ENCODE data around the gene DNTT. TPM values are rescaled to one million over a fixed set of nuclear protein-coding genes. Genes with fewer than 3 reads are reported as not detected.

The DNTT gene
- total and polyA plus RNA-seq, 9 of the 15 experiments (the other 6 are each of a cell fraction or from before 2014, with no cell fraction given), result not detected

DNA sequence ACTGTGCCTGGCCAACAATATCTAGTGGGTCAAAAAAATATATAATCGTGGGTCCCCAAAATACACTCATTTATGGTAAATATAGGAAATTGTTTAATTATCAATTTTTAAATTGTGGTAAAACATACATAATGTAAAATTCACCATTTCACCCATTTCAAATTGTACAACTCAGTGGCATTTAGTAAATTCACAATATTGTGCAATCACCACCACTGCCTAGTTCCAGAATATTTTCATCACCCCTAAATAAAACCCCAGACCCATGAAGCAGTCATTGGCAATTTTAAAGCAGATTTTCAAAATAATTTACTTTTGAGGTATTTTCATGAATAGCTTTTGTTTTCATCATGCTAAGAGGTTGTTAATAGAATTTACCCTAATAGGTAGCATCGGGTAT lies 43.1 kb upstream of the DNTT start:
- DNase-seq (ENCODE audit: extremely low read depth in 1 of 4, low spot score in 3 of 4), result no peak
- Histone ChIP-seq H3K4me1 (replicated peaks in 1 of 2; ENCODE audit: control insufficient read depth in 2 of 2, insufficient read depth in 2 of 2, low read length in 2 of 2) (no peaks in the 10 kb centered on the region), H3K36me3 (ENCODE audit: control insufficient read depth, insufficient read depth, low read length) (no peaks in the 10 kb centered on the region), H3K79me2 (ENCODE audit: control insufficient read depth, insufficient read depth, low read length) (no peaks in the 10 kb centered on the region), H3K27me3 (ENCODE audit: control insufficient read depth in 2 of 2, insufficient read depth in 2 of 2, low read length in 2 of 2) (peaks cover 0 to 23% of the 10 kb centered on the region in 2 experiments; a peak in 2 of 5 replicates), H3K9me3 (replicated peaks; ENCODE audit: control insufficient read depth, insufficient read depth, low read depth, low read length) (no peaks in the 10 kb centered on the region), H3K9me1 (ENCODE audit: control insufficient read depth, insufficient read depth, low read length) (no peaks in the 10 kb centered on the region), H2AFZ (ENCODE audit: low read depth, low read length) (no peak overlapping the region), H3K4me2 (ENCODE audit: insufficient read depth, low read length) (no peak overlapping the region), H3K9ac (ENCODE audit: insufficient read depth in 1 of 2, low read depth in 2 of 2, low read length in 2 of 2) (no peak overlapping the region), H3K4me3 (no peak overlapping the region), H3K27ac (ENCODE audit: extremely low read depth, low read depth, low read length) (no peak overlapping the region), H4K20me1 (replicated peaks; ENCODE audit: control insufficient read depth, insufficient read depth, low read length) (no peaks in the 10 kb centered on the region)
- no peak for FAIRE-seq
- no peak for TF ChIP-seq NFE2L1 (tag; IDR thresholded peaks at IDR 0.05; ENCODE audit: borderline replicate concordance, low read depth)
- no peak for TF ChIP-seq CEBPG (CRISPR knock-in tag; IDR thresholded peaks at IDR 0.05)
- peak in 1 of 2 experiments; percentile 58; a peak in 2 of 4 replicates for TF ChIP-seq CEBPG (tag; conservative IDR thresholded peaks at IDR 0.05 in 1 of 2, IDR thresholded peaks at IDR 0.05 in 1 of 2)
- TF ChIP-seq SIX5 (IDR thresholded peaks at IDR 0.05; ENCODE audit: borderline replicate concordance in 1 of 2, insufficient read depth in 1 of 2, low read depth in 1 of 2, low read length in 2 of 2), result no peak
- TF ChIP-seq, protein P1, sequence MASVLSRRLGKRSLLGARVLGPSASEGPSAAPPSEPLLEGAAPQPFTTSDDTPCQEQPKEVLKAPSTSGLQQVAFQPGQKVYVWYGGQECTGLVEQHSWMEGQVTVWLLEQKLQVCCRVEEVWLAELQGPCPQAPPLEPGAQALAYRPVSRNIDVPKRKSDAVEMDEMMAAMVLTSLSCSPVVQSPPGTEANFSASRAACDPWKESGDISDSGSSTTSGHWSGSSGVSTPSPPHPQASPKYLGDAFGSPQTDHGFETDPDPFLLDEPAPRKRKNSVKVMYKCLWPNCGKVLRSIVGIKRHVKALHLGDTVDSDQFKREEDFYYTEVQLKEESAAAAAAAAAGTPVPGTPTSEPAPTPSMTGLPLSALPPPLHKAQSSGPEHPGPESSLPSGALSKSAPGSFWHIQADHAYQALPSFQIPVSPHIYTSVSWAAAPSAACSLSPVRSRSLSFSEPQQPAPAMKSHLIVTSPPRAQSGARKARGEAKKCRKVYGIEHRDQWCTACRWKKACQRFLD (CRISPR knock-in tag; IDR thresholded peaks at IDR 0.05), result no peak
- no peak for TF ChIP-seq ZNF316 (IDR thresholded peaks at IDR 0.05)
- TF ChIP-seq KLF10 (CRISPR knock-in tag; IDR thresholded peaks at IDR 0.05), result no peak
- TF ChIP-seq ZBTB17 (CRISPR knock-in tag; IDR thresholded peaks at IDR 0.05), result no peak
- TF ChIP-seq CEBPB (tag; IDR thresholded peaks at IDR 0.05), result peak; percentile 57; the same call in 1 of the 2 replicates
- TF ChIP-seq ZNF140 (CRISPR knock-in tag; IDR thresholded peaks at IDR 0.05), result no peak
- TF ChIP-seq ZC3H4 (CRISPR knock-in tag; IDR thresholded peaks at IDR 0.05; ENCODE audit: borderline replicate concordance), result no peak
- WGBS (ENCODE audit: insufficient coverage, low coverage, missing lambda C conversion rate), result 3% methylated on average over 2 of the region's 2 CpGs
- ChIA-PET CTCF (ENCODE audit: low intra/inter-chr PET ratio) (no interaction called here), POLR2A (no interaction called here)
- BruUV-seq (replicated peaks), result no TSS peak
- in situ Hi-C loops (cut with MboI), result no loop called here
- intact Hi-C loops (cut with micrococcal nuclease), result no loop called here
- no peak for ATAC-seq

Data from K562 (cell line).